SJSA1 (cell line): ENCODE results near the gene KCTD1. TPM values are rescaled to one million over a fixed set of nuclear protein-coding genes. Genes with fewer than 3 reads are reported as not detected.
"Not testable (repeated sequence)": the region's sequence is repeated elsewhere in the genome, so short reads cannot be mapped to it uniquely, and the experiment has no call there.

Source experiments
- DNase-seq, 2 experiments: peaks; one replicate each; pipeline ENCODE4 v3.0.0-alpha.2; 2015 to 2020; ENCODE audit warnings: low spot score in 2 of 2, low read depth in 1 of 2
- H3K27ac ChIP-seq: fragments of 250-450 bp; sonication (Bioruptor Pico); 2 replicates; pipeline ENCODE4 v1.5.1; 2020; ENCODE audit warnings: mild to moderate bottlenecking, moderate library complexity
- H3K27me3 ChIP-seq: fragments of 250-450 bp; sonication (Bioruptor Pico); replicated peaks from 2 replicates; pipeline ENCODE4 v1.5.1; 2020; ENCODE audit warnings: mild to moderate bottlenecking, moderate library complexity
- H3K36me3 ChIP-seq: fragments of 250-450 bp; sonication (Bioruptor Pico); 2 replicates; pipeline ENCODE4 v1.5.1; 2020; ENCODE audit warnings: mild to moderate bottlenecking
- H3K4me1 ChIP-seq: fragments of 250-450 bp; sonication (Bioruptor Pico); replicated peaks from 2 replicates; pipeline ENCODE4 v1.6.1; 2021; ENCODE audit warnings: mild to moderate bottlenecking
- H3K4me3 ChIP-seq: fragments of 250-450 bp; sonication (Bioruptor Pico); 2 replicates; pipeline ENCODE4 v1.5.1; 2020; ENCODE audit warnings: mild to moderate bottlenecking
- H3K9me3 ChIP-seq: fragments of 250-450 bp; sonication (Bioruptor Pico); replicated peaks from 2 replicates; pipeline ENCODE4 v1.5.1; 2020; ENCODE audit warnings: mild to moderate bottlenecking
- total RNA-seq: library from RNA; depleted of rRNA; stranded (reverse); fragments of >200 nt; shearing (Covaris generic); gene quantifications from 2 replicates; pipeline ENCODE4 v1.2.3, GENCODE V29; 2014

Gene KCTD1
- total RNA-seq, 1 experiment from 2014 or later, result 10.8 TPM

DNA sequence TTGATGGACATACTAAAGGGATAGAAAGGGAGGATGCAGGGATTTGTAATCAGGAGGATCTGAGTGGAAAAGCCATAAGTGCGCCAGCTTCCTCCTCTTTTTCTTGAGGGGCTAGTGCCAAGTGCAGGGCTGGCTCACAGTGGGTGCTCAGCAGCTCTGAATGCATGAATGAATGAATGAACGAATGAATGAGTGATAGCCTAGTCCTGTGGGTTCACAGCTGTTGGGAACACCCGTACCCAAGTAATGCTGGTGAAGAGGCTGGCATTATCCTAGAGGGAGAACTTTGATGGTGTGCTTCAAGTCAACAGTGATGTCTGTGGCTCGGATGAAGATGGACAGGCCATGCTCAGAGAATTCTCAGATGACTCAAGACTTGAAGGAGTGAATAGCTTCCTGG, 108.8 kb downstream of the KCTD1 start:
- DNase-seq, result no peak
- Histone ChIP-seq H3K9me3 (no peaks in the 10 kb centered on the region), H3K27ac (no peak overlapping the region)

DNA sequence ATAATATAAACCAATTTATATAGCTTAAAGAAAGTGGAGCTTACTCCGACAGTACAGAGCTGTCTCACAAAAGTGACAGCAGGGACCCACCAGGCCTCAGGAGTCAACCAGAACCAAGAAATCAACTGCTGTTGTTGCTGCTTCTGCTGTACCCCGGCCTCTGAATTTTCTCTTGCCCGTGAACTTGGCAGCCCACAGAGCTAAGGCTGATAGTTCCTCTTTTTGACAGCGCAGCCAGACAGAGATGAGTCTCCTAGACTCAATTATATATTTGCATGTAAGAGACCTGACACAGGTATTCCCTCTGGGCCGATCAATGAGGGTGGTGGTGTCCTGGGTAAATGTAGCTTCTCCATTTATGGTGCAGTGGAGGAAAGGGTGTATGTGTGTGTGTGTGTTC, 109.4 kb downstream of the KCTD1 start:
- no peak for DNase-seq
- H3K4me1 ChIP-seq, result peaks cover 9% of the 10 kb centered on the region
- H3K4me3 ChIP-seq, result no peak overlapping the region
- no peaks in the 10 kb centered on the region for H3K36me3 ChIP-seq
- no peak overlapping the region for H3K27ac ChIP-seq
- H3K9me3 ChIP-seq, result no peaks in the 10 kb centered on the region
- peaks cover 3% of the 10 kb centered on the region; the same call in 1 of the 2 replicates for H3K27me3 ChIP-seq

More for the DNA sequence above, 108.8 kb downstream of the KCTD1 start:
- Histone ChIP-seq H3K4me1 (peaks cover 9% of the 10 kb centered on the region), H3K27me3 (peaks cover 3% of the 10 kb centered on the region; the same call in 1 of the 2 replicates), H3K4me3 (no peak overlapping the region), H3K36me3 (no peaks in the 10 kb centered on the region)

DNA sequence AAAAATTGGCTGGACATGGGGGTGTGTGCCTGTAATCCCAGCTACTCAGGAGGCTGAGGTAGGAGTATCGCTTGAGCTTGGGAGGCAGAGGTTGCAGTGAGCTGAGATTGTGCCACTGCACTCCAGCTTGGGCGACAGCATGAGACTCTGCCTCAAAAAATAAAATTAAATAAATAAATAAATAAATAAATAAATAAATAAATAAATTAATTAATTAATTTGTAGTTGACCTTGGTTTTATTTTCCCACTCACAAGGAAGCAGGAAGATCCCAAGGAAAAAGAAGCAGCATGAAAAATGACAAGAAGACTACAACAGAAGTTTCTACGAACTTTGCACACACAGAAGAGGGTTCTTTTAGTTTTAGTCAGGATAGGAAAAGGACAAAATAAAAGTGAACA, 110.7 kb downstream of the KCTD1 start:
- H3K9me3 ChIP-seq, H3K4me1 ChIP-seq, H3K4me3 ChIP-seq, H3K27ac ChIP-seq, DNase-seq, H3K27me3 ChIP-seq, H3K36me3 ChIP-seq: not testable (repeated sequence)

DNA sequence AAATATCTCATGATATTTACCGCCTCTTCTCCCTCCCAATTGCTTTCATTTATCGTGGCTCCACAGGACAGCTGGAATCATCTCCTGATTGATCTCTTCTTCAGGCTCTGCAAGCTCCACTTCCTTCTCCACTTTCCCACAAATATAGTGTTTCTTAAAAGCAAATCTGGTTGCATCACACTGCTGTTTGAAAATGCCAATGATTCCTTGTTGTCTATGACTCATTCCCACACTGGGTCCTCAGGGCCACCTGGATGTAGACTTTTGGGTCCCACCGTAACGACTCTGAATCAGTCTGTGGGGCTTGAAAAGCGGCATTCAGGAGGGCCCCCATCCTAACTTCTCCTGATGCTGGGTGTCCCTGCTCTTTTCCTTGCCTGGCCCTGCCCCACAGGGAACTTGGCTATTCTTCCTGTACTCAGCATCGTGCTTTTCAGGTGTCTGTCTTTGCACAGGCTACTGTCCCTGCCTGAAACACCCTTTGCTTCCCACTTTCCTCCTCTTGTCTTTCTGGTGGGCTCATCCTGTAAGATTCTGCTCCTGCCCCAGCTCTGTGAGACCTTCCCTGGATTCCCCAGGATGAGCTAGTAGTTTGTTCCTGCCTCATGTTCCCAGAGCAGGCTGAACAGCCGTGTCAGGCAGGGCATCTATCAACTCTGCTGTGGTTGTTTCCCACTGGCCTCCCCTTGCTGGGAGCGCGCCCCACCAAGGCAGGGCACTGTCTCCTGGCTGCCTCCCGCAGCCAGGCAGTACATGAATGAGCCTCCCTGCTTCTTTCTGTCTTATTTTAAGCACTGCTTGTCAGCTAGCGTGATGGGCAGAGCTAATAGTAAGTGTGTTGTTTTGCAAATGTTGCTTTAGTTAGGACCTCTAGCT, 111.9 kb downstream of the KCTD1 start:
- Histone ChIP-seq H3K9me3 (no peaks in the 10 kb centered on the region), H3K27me3 (no peaks in the 10 kb centered on the region), H3K4me3 (no peak overlapping the region), H3K27ac (no peak overlapping the region), H3K4me1 (peaks cover 9% of the 10 kb centered on the region), H3K36me3 (no peaks in the 10 kb centered on the region)
- DNase-seq, result peak in 1 of 2 experiments; percentile 22

DNA sequence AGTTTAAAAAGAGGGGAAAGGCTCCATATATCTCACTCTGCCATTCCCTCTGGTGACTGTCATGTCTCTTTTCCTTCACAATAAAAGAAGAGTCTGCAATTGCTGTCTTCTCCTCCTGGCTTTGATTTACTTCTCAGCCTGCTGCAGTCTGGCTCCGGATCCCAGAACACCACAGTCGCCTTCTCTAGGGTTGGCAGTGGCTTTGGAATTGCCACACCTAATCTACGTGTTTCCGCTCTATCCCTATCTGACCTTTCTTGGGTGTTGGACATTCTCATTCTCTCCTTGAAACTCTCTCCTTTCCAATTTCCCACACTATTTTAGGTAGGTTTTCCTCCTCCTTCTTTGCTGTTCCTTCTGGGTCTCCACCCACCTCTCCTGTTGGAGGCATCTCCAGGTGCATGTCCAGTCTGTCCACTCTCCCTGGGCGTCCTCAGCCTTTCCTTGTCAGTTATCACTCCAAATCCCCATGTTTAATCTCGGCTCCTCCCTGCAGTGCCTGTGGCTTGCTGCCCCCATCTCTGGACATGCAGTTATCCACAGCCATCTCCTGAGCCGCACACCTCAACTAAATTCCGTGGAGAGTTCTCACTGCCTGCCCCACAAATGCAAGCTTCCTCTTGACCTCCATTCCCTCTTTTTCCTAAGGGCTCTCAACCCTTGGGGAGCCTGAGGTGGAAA, 112.8 kb downstream of the KCTD1 start:
- Histone ChIP-seq H3K4me3 (no peak overlapping the region), H3K36me3 (no peaks in the 10 kb centered on the region), H3K27ac (no peak overlapping the region), H3K4me1 (peaks cover 9% of the 10 kb centered on the region), H3K9me3 (no peaks in the 10 kb centered on the region), H3K27me3 (no peaks in the 10 kb centered on the region)
- DNase-seq, result no peak

DNA sequence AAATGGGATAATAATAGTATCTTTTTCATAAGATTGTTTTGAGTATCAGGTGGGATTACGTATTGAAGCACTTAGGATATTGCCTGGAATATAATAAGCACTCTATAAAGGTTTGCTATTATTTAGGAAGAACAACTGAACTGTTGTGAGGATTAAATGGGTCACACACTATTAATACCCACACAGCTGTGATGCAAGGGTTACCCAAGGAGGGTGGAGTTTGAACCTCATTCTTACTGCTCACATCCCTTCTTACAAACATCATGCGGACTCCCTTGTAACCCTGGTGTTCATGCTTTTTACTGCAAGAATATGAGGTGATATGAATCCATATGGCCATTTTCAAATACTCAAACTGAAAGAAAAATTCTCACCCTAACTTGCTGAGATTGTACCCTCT, 113.5 kb downstream of the KCTD1 start:
- Histone ChIP-seq H3K36me3 (no peaks in the 10 kb centered on the region), H3K4me1 (peaks cover 9% of the 10 kb centered on the region), H3K27ac (no peak overlapping the region), H3K4me3 (no peak overlapping the region), H3K9me3 (no peaks in the 10 kb centered on the region), H3K27me3 (no peaks in the 10 kb centered on the region)
- DNase-seq, result no peak

DNA sequence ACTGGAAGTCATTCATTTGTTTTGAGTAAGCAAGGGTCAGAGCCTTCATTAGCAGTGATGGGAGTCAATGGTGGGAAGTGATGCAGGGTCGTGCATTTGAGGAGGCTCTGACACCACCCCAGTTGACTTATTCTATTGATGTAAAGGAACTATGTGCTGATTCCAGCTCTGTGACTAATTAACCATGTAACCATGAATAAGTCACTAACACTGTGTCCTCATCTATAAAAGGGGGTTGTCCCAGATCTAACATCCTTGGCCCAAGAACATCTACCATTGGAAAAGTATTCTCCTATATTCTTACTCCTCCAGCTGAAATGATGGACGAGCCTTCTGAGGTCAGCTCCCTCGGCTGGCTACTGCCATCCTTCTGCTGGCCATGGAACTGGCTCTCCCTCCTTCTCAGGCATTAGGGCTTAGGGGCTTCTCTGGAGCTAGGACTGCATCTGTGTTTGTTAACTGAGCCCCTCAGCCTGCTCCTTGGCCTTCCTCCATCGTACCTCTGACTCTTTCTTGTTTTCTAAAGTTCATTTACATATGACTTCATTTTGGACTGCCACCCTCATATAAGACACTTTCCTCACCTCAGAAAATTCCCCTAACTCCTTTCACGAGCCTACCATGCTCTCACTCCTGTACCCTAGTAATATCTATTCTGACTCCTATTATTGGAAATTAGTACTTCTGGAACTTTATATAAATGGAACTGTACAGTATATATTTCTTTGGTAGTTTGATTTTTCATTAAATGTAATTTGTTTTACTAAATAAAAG, 115.5 kb downstream of the KCTD1 start:
- no peaks in the 10 kb centered on the region for H3K27me3 ChIP-seq
- no peak overlapping the region for H3K4me3 ChIP-seq
- DNase-seq, result no peak
- no peaks in the 10 kb centered on the region for H3K9me3 ChIP-seq
- H3K36me3 ChIP-seq, result no peaks in the 10 kb centered on the region
- H3K27ac ChIP-seq, result no peak overlapping the region
- peaks cover 9% of the 10 kb centered on the region for H3K4me1 ChIP-seq

DNA sequence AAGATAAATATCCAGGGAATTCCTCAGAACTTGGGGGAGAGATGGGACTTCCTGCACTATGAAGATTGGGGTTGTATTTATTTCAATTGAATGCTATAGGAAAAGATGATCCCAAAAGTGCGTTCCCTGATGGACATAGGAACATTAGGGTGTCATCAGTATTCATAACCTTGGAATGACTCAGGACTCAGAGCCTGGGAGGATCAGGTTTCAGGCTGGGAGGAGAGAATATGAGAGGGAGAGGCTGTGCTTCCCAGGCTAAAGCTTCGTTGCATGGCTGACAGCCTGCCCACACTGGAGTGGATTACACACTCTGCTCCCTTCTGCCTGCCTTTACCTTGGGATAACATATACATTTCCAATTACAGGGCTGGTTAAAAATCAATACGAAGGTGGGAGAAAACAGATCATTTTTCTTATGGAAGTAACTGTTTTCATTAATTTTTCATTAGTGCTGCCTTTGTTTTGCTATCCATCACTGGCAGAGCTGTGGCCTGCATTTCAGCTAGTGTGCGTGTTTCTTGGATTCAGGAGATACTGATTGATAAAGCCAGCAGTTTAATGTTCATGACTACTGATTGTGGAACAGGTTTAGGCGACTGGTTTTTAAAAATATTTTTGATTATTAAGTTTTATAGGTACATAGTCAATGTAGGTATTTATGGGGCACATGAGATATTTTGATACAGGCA, 118.7 kb downstream of the KCTD1 start:
- no peak for DNase-seq

DNA sequence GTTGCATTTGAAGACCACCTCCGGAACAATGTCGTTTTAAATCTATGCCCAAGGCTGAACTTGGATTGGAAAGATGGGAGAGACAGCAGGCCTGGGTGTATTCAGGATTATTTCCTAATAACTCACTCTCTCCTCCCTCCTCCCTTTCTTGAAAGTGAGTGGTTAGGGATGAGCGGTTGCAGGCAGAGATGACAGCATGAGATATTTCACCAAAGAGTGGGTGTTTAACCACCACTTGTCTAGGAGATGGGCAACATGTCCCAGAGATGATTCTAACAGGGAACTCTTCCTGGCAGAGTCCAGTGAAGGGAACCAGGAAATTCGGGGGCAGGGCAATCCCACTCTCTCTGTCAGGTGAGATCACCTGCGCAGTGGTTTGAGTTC, 123.2 kb downstream of the KCTD1 start:
- no peaks in the 10 kb centered on the region for H3K36me3 ChIP-seq
- no peaks in the 10 kb centered on the region for H3K4me1 ChIP-seq
- H3K27ac ChIP-seq, result no peak overlapping the region
- no peak overlapping the region for H3K4me3 ChIP-seq
- H3K27me3 ChIP-seq, result no peaks in the 10 kb centered on the region
- no peak for DNase-seq
- no peaks in the 10 kb centered on the region for H3K9me3 ChIP-seq

More for the DNA sequence above, 118.7 kb downstream of the KCTD1 start:
- Histone ChIP-seq H3K27me3 (no peaks in the 10 kb centered on the region), H3K4me3 (no peak overlapping the region), H3K9me3 (no peaks in the 10 kb centered on the region), H3K4me1 (no peaks in the 10 kb centered on the region), H3K36me3 (no peaks in the 10 kb centered on the region), H3K27ac (no peak overlapping the region)

DNA sequence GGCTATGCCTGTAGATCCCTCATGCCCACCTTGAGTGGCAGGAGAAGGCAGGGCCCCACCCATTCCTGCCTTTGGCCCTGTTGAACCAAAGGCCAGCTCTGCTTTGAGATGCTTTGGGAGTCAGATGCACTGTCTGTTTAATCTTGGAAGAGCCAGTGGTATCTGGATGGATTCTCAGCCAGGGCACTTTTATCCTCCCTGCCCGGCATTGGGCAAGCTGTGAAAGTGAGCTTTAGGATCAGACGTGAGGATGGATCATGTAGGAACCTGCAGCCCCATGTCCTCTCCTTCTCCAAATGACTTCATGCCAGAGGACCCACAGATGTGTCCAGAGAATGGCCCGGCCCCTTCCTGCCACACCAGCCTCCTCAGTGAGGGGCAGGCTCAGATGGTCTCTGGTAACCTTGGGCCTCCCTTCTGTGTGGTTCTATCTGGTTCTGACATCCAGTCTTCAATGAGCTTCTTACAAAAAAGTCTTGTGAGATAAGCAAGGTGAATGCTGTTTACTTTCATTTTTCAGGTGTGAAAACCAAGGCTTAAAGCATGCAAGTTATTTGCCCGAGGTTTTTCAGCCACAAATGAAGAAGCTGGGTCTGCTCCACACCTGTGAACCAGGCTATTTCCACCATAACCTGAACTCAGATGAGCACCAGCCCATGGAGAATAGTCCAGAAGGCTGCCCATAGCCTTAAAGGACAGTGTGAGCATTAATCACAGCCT, 123.8 kb downstream of the KCTD1 start:
- DNase-seq, result no peak
- no peaks in the 10 kb centered on the region for H3K4me1 ChIP-seq
- H3K9me3 ChIP-seq, result no peaks in the 10 kb centered on the region
- H3K4me3 ChIP-seq, result no peak overlapping the region
- H3K27ac ChIP-seq, result no peak overlapping the region
- no peaks in the 10 kb centered on the region for H3K27me3 ChIP-seq
- no peaks in the 10 kb centered on the region for H3K36me3 ChIP-seq

DNA sequence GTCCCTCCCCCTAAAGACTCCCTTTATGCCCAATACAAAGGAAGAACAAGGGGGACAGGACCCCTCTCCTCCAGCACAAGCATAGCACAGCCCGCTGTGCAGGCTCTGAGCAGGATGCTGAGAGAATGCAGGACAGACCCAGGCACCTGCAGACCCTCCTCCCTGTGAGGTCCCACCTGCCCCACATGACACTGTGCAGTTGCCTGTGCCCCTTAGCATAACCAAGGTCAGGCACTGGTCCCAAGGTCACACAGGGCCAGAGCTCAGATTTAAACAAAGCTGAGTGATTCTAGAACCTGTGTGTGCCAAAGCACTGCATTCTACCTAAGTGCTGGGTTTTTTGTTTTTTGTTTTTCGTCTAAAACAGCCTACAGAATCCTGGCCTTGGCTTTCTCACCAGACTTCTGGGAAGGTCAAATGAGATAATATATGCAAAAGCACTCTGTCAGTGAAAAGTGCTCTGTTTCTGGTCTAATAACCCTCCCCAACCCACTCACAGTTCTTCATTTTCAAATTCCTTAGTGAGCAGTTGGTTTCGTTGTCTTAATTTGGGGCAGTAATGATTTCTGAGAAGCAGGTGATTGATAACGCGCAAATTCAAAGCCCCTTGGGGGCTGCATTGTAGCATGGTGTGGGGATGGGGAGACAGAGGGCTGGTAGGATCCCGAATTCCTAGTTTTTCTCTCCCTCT, 125.7 kb downstream of the KCTD1 start:
- no peak for DNase-seq
- Histone ChIP-seq H3K4me1 (no peaks in the 10 kb centered on the region), H3K36me3 (no peaks in the 10 kb centered on the region), H3K27ac (no peak overlapping the region), H3K9me3 (no peaks in the 10 kb centered on the region), H3K27me3 (no peaks in the 10 kb centered on the region), H3K4me3 (no peak overlapping the region)

DNA sequence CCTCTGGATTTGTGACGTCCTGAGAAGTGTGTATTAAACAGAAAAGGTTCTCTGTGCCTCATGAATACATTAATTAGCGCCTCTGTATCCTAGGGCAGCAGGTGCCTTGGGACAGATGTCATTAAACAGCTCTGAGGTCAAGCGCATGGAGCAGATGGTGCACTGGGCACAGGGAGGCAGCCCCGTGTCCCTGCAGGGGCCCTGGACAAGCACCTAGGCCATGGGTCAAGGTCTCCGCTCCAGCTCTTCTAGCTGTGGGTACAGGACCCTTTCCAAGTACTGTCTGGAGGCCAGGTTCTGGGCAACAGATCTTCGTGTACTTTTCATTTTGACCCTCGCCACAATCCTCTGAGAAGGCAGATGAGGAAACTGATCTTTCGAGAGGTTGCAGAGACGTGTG, 126.4 kb downstream of the KCTD1 start:
- Histone ChIP-seq H3K9me3 (no peaks in the 10 kb centered on the region), H3K27ac (no peak overlapping the region), H3K27me3 (no peaks in the 10 kb centered on the region), H3K4me3 (no peak overlapping the region), H3K4me1 (no peaks in the 10 kb centered on the region), H3K36me3 (no peaks in the 10 kb centered on the region)
- no peak for DNase-seq
